ENCODE measurements around the gene ST3GAL6.

DNA sequence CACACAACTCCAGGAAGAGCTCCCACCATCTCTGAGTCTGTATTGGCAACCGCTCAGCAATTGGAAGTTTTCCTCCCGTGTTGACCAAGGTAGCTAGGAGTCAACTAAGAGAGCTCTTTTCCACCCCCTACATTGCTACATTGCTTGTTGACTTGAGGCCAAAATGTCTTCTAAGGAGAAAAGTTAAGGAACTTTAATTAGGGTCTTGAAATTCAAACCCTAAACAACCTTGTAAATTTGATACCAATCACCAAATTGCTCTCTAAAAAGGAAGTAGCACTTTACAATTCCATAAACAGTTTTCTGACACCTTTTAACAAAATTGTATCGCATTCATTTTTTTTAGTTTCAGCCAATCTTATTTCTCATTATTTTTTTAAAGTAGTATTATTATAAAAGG is 35.5 kb upstream of the ST3GAL6 start:
- TF ChIP-seq, protein P1, sequence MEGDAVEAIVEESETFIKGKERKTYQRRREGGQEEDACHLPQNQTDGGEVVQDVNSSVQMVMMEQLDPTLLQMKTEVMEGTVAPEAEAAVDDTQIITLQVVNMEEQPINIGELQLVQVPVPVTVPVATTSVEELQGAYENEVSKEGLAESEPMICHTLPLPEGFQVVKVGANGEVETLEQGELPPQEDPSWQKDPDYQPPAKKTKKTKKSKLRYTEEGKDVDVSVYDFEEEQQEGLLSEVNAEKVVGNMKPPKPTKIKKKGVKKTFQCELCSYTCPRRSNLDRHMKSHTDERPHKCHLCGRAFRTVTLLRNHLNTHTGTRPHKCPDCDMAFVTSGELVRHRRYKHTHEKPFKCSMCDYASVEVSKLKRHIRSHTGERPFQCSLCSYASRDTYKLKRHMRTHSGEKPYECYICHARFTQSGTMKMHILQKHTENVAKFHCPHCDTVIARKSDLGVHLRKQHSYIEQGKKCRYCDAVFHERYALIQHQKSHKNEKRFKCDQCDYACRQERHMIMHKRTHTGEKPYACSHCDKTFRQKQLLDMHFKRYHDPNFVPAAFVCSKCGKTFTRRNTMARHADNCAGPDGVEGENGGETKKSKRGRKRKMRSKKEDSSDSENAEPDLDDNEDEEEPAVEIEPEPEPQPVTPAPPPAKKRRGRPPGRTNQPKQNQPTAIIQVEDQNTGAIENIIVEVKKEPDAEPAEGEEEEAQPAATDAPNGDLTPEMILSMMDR (IDR thresholded peaks at IDR 0.05; ENCODE audit: control extremely low read depth in 1 of 3, insufficient read depth in 1 of 3, low read depth in 1 of 3, low read length in 3 of 3), result no peak
- TF ChIP-seq RAD21 (IDR thresholded peaks at IDR 0.05 in 1 of 2, conservative IDR thresholded peaks at IDR 0.05 in 1 of 2; ENCODE audit: low read depth in 2 of 2, low read length in 2 of 2) (no peak), POLR2AphosphoS5 (IDR thresholded peaks at IDR 0.05; ENCODE audit: low read depth, low read length) (no peak), YY1 (IDR thresholded peaks at IDR 0.05; ENCODE audit: low read depth, low read length) (no peak), EGR1 (IDR thresholded peaks at IDR 0.05; ENCODE audit: borderline replicate concordance, low read depth, low read length) (no peak), BACH1 (IDR thresholded peaks at IDR 0.05; ENCODE audit: low read length) (no peak), MAFK (IDR thresholded peaks at IDR 0.05; ENCODE audit: low read depth, low read length) (no peak), SIRT6 (IDR thresholded peaks at IDR 0.05; ENCODE audit: low read length) (no peak), POLR2A (IDR thresholded peaks at IDR 0.05; ENCODE audit: control extremely low read depth in 1 of 2, low read depth in 2 of 2, low read length in 2 of 2) (no peak), RNF2 (IDR thresholded peaks at IDR 0.05; ENCODE audit: borderline replicate concordance, low read depth, low read length, missing control alignments, poor library complexity, severe bottlenecking) (no peak), TBP (IDR thresholded peaks at IDR 0.05; ENCODE audit: low read depth, low read length) (no peak)
